Stimulated activated naive CD4-positive, alpha-beta T cell treated with Interleukin-2 at 50 U/mL for 16 hours (primary cell): ENCODE measurements around the gene NME9.

Source experiments
- DNase-seq: peaks from one replicate; lab custom pipeline; 2025; lab: John Stamatoyannopoulos, UW

Gene NME9

DNA sequence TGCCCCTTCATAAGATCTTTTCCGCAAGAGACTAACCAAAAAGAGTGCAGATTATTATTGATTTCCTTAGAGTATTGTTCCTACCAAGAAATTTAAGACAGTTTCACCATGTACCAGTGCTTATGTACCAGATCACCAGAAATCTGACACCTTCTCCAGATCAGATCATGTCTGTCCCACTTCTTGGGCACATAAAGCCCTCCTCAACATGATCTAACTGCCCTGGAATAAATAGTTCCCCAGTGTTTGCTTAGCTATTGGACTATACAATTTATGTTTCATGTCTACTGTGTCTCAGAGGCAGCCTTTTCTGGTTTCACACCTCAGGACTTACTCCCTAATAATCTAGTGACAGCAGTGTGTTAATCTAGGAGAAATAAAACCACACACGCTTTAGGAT lies 46.8 kb downstream of the NME9 start:
- DNase-seq: no peak

DNA sequence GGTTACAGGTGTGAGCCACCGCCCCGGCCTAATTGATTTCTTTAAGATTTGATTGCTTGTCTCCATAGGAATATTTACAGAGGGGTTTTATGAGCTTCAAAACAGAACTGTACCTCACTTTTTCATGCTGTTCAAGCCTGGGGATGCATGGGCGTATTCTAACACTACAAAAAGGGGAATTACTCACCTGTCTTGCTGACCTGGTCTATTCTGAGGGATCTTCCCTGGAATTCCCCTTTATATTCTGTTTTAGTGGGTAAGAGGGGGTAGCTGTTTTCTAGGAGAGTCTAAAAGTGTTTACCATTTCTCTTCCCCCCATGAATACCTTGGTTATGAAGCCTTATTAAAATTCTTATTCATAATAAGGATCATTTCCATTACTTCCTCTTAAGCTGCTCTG lies 48.1 kb downstream of the NME9 start:
- no peak for DNase-seq

DNA sequence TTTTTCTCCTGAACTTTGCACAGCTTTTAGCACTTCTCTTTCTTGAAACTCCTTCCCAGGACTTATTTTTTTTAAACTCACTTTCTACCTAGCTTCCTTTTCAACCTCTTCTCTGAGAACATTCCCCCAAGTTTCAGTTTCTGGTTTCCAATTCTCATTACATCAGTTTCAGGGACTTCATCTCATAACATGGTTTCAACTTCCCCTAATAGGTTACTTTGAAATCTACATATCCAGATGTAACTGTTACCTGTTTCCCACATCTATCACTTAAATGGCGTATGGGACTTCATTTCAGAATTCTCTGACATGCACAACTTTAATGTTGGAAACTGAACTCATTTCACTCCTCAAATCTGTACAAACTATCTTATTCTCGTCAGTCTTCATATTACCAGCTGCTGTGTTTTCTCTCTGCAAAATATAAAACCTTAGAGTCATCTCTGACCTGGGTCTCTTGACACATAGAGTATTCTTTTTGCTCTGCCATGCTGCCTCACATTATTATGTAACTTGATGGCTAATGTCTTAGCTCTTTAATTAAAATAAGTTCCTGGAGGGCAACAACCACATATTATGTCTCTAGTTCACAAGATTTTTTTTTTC lies 58.4 kb downstream of the NME9 start:
- no peak for DNase-seq

DNA sequence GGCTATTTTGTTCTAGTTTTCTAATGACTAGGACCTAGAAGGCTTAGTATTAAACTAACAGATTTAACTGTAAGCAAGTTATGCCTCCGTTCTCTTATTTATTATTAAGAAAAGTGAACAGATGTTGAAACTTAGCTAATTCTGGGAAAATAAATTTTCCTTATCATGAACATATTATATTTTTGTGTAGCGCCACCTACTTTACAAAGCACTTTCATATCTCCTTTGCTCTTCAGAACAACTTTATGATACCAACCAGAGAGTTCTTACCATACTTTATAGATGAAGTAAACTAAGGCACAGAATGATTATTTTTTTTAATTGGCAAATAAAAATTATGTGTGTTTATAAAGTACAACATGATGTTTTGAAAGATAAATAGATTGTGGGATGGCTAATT lies 59.4 kb downstream of the NME9 start:
- no peak for DNase-seq

DNA sequence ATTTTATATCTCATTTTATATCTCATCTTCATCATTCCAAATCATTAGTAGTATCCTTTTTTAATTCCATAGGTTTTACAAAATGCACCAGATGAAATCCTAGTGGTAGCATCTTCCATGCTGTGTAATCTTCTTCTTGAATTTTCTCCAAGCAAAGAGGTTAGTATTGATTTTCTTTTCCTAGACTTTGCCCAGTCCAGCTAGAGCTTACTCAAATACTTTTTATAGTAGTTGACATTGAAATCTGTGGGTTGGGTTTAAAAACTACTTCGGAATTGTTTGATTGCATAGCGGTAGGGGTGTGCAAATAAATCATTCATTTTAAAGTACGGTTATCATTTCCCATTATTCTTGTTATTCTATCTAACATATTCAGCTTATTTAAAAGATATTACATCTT lies 62.6 kb downstream of the NME9 start:
- DNase-seq: no peak

DNA sequence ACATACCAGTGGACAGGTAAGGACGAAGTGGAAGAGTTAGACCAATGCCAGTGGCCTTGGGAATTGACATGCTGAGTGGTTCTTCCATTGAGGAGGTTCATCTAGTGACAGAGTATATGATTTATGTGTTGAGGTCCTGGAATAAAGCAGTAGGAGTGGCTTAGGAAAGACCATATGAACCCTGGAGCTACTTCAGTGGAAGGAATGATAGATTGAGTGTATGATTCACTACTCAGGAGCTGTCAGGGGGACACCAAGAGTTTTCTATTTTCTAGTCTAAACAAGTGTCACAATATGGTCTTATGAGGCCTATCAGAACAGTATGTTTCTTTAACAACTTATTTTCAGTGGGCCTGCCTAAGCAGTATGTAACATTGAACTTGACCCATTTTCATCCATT lies 63.9 kb downstream of the NME9 start:
- no peak for DNase-seq

DNA sequence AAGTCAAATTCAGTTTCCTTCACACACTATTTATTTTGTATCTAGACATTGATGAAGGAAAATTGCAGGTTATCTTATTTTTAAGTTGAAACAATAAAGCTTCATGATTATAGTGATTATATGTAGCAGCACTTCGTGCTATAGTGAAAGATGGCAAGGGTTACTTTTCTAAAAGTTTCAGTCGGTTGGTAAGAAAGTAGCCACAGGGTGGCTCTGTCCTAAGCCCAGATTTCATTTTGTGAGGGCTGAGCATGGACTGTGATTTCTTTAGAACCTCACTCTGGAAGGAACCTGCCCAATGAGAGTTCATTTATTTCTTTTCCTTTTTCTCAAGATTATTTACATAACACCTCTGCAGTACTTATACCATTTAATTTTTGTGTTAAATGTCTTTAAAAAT lies 66.5 kb downstream of the NME9 start:
- DNase-seq: no peak

DNA sequence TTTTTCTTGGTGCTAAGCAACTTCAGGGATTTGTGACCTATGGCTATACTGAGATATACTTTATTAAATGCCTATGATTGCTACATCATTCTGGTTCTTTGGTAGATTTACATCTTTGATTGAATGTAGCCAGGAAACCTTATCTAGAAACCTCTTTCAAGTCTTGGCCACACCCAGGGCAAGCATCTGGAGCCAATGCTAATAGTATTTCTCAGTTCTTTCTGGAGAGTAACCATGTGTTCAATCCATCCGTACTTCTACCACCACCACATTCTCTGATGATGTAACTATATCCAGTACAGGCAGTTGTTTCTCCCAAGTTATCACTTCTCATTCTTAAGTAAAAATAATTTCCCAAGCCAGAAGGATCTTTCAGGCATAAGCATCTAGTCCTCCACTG lies 69.0 kb downstream of the NME9 start:
- DNase-seq: no peak

DNA sequence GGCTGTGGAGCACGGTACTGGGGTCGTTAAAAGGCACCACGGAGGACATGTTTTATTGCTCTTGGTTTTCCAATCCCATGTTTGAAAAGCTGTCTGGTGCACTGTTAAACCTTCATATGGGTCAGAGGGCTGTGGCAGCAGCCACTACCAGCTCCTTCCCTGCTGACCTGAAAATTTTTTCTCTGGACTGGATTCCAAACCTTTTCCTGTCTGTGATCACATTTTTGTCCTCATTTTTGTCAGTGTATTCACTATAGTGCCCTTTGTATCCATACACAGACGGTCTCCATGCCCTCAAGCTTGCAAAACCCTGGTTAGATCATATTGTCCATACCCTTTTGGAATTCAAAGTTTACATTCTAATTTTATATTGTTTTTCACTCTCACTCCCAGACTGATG lies 70.5 kb downstream of the NME9 start:
- DNase-seq: no peak

DNA sequence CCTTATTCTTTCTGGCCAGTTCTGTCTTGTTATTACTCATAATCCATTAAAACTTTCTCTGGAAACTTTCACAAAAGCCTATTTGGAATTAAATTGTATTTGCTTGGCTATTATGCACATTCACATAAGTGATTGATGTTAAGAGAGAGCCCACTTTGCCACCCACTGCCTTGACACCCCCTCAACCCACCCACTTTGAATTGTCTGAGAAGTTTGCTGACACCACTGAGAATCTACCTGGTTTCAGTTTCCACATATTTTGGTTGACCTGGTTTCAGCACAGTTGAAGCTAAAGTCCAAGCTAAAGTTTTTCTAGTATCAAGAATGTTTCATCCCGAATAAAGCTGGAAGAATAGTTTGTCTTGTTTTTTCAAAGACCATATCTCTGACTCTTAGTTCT lies 71.7 kb downstream of the NME9 start:
- no peak for DNase-seq

DNA sequence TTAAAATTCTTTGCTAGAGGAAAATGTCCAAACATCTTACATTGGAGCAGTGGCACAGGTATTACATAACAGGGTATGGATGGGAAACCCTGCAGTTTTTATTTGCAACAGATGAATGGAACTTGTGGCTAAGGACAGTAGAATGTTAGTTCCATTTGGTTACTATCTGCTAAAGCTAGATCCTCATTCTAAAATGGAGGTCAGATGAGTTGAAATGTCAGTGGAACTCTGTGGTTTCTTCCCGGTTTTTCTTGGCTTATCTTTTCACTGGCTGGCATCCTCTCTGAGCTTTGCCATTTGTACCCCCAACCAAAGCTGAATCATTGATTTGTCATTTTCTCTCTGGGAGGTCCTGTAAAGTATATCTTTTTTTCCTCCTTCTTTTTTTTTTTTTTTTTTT lies 73.6 kb downstream of the NME9 start:
- no peak for DNase-seq

DNA sequence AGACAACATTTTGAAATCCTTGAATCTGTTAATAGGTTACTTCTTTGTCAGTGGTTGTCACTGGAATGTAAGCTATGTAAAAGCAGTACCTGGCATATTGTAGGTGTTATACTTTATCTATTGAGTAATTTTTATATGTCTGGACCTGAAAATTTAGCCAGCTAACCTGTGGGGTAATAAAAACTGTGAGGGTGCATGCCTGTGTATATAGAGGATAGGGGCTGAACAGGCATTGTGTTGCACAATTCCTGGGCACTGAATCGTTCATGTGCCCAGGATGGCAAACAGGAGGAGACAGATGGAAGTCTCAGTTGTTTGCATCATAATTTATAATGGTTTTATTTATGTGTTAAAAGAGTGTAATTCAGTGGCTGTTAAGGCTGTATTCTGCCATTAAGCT lies 75.4 kb downstream of the NME9 start:
- DNase-seq: no peak

DNA sequence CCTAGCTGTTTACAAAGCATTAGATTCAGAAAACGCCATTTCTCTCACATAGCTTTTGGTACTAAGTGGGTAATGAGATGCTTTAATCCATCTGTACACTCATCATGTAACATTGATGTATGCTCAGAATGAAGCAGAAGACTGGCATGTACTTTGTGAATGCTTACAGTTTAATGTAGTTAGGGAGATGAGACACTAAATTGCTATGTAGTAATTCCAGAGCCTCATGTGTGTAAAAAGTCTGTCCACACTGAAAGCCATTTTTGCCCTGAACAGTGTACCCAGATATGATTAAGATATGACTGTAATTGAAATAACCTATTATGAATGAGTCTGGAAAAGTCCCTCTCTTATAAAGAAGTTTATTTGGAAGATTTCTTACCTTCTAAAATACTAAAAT lies 76.0 kb downstream of the NME9 start:
- no peak for DNase-seq
